ENCODE results near the gene FAM110D.
A peak's percentile ranks its signal among the peaks of the same experiment; 100 is the strongest.

FAM110D gene

DNA sequence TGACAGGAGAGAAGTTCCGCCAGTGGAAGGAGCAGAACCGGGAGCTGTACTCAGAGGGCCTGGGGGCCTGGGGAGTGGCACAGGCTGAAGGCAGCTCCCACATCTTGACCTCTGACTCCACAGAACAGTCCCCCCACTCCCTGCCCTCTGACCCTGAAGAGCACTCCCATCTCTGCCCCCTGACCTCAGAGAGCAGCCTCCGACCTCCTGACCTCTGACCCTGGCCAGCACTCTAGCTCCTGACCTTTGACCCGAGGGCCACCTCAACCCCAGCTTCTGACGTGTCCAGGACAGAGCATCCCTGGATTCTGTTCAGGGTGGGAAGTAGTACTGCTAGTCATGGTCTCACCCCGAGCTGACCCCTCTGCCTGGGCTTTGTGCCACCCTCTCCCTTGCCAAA, 30.5 kb downstream of the FAM110D start:
- no peak for DNase-seq (ENCODE audit: low spot score)

DNA sequence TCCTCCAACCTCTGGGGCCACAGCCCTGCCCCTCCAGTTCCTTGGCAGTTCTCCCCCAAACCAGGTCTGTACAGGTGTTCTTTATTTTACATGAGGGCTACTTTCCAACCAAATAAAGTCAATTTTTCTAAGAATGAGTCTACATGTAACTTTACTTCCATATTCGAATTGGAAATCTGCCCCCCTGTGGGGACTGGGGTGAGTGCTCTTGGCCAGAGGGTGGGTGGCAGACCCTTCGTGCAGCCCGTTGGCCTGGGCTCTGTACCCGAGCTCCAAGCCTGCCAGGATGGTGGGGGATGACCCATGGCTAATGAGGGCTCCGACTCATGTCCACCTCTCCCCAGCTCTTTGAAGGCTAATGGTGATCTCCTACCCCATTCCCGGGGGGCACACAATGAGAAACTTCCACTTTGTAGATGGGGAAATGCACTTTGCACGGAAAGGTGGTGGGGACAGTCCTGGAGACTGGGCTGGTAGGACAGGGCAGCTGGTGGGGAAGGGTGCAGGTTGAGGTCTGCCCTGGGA, 30.9 kb downstream of the FAM110D start:
- no peak for DNase-seq (ENCODE audit: low spot score)

- DNase-seq (ENCODE audit: low spot score): peak; percentile 20
Measured at GRCh38 chr1:26190373-26190987, 31.6 kb downstream of the FAM110D start, which contains the start of gene CATSPER4. Gene CATSPER4, plus strand, starts transcription at chr1:26190602. Its CDS starts 26 bp downstream, at chr1:26190628.

DNA sequence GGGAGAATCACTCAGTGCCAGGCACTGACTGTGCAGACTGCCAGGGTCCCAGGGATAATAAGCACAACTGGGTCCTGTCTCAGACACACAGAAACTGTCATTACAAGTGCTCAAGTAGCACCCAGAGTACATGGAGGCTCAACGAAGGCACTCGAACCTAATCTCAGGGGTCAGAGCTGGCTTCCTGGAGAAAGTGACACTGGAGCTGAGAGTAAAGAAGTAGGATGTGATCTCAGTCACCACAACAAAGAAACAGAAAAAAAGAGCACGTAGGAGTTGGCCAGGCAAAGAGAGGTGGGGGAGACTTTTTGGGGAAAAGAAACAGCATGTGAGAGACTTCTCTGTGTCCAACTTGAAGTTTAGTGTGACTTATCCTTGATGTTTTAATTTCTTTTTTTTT, 32.9 kb downstream of the FAM110D start:
- DNase-seq (ENCODE audit: low spot score): no peak

- DNase-seq (ENCODE audit: low spot score): no peak
Measured at GRCh38 chr1:26195805-26196204, 36.9 kb downstream of the FAM110D start.

DNA sequence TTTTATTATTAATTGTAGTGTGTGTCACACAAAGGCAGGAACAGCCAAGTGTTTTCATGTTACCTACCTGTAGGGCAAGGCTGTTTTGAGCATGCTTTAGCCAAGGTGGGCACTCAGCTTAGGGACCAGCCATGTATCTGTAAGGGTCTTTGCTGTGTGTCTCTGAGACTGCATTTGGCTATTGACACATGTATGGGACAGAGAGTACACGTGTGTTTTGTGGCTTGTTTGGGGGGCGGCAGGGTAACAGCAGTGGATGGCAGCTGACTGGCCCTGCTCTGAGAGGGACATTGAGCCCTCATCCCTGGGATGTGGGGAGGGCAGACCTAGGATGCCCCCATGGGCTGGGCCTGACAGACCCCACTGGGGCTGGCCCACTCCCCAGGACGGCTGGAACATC, 38.4 kb downstream of the FAM110D start:
- no peak for DNase-seq (ENCODE audit: low spot score)

- no peak for DNase-seq (ENCODE audit: low spot score)
Measured at GRCh38 chr1:26197813-26198212, 38.9 kb downstream of the FAM110D start.

- DNase-seq (ENCODE audit: low spot score): no peak
Measured at GRCh38 chr1:26200413-26200812, 41.5 kb downstream of the FAM110D start.

- DNase-seq (ENCODE audit: low spot score): no peak
Measured at GRCh38 chr1:26203642-26204318, 44.9 kb downstream of the FAM110D start.

DNA sequence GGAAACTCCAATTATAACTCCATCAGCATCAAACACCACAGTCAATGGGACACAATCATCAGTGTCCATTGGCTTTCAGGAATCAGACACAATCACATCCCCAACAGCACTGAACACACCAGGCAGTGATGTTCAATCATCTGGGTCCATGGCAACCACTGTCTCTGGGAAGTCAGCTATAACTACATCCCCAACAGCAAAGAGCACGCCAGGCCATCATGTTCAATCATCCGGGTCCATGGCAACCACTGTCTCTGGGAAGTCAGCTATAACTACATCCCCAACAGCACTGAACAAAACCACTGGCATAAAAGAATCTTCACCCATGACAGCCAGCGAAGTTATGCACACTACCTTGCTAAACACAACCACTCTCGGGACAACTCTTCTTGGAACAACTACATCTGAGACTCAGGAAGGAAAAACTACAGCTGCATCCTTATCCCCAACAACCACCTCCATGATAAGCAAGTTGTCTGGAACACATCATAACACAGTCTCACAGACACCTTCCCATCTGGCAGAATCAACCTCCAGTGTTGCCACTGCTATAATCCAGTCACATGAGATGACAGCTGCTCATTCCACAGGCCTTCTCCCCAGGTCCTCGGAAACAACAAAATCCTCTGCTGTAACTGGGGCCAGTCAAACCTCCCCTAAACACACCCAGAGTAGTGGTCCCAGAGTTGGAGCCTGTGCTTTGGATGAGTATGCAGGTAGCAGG, 51.4 kb downstream of the FAM110D start:
- DNase-seq (ENCODE audit: low spot score): no peak

DNA sequence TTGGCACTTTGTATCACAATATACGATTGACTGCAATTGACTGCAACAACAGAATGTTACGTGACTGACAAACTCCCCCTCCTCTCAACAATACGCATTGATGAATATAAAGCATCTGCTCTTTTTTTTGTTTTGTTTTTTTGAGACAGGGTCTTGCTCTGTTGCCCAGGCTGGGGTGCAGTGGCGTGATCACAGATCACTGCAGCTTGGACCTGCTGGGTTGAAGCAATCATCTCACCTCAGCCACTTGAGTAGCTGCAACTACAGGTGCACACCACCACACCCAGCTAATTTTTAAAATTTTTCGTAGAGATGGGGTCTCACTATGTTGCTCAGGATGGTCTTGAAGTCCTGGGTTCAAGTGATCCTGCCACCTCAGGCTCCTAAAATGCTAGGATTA, 53.8 kb downstream of the FAM110D start:
- no peak for DNase-seq (ENCODE audit: low spot score)

GRCh38 chr1:26213335-26213905, 54.5 kb downstream of the FAM110D start:
- no peak for DNase-seq (ENCODE audit: low spot score)

Data from hematopoietic multipotent progenitor cell treated with erythropoietin and hydrocortisone succinate and interleukin-3 and kit ligand, for 17 days (in vitro differentiated cells).